HG03045 (cell line): Measurements from ENCODE around the gene CDRT4.
"Not testable (repeated sequence)": the region's sequence is repeated elsewhere in the genome, so short reads cannot be mapped to it uniquely, and the experiment has no call there.

Experiments
- ATAC-seq: cut with Tn5 transposase; IDR thresholded peaks from one replicate; pipeline ENCODE4 v1.9.1; 2021; ENCODE audit warnings: mild to moderate bottlenecking, moderate library complexity; ENCODE audit not compliant: unreplicated experiment

CDRT4 gene

DNA sequence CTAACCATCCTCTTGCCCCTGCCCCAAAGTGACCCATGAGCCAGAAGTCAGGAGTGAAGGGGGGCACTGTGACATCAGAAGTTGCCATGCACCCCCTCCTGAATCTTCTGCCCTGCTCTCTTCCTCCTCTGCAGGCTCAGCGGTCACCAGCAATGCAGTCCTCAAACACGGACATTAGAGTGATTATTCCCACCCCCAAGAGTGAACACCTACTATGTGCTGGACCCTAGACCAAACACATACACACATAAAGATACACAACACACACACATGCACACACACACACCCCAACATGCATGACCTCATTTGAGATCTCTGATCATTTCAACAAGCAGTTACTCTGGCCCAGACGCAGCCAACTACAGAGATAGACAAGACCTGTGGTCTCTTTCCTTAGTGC lies at the start of gene CDRT4:
CDRT4 (minus strand) TSS at position 30 of the 400 bp plus-strand sequence. CDS start 27,383 bp downstream, outside the sequence.
- no peak for ATAC-seq

DNA sequence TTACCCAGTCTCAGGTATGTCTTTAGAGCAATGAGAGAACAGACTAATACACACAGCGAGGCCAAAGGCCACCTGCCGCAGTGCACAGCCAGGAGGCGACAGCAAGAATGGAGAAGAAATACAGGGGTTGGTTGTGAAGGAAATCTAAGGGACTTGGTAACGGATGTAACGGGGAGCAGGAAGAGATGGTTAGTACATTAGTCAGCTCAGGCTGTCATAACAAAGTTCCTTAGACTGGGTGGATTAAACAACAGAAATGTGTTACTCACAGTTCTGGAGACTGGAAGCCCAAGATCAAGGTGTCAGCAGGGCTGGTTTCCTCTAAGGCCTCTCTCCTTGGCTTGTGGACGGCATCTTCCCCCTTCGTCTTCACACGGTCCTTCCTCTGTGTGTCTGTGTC lies 48.7 kb upstream of the CDRT4 start:
- ATAC-seq: no peak

DNA sequence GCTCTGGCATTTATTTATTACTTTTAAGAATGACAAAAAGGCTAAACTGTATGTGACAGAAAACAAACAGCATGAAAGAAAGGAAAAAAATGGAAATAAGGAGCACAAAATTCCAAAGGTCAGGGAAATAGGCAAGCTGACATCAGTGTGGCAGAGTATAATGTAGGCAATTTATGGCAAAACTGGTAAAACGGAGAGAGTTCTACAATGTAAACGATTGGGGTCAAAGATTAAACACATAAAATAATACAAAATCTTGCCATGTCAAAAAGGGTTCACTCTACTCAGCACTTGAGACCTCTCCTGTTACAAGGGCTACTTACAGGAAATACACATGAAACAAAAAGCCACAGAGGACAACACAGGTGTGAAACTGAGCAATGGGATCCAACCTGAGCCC lies 47.0 kb upstream of the CDRT4 start:
- ATAC-seq: no peak

DNA sequence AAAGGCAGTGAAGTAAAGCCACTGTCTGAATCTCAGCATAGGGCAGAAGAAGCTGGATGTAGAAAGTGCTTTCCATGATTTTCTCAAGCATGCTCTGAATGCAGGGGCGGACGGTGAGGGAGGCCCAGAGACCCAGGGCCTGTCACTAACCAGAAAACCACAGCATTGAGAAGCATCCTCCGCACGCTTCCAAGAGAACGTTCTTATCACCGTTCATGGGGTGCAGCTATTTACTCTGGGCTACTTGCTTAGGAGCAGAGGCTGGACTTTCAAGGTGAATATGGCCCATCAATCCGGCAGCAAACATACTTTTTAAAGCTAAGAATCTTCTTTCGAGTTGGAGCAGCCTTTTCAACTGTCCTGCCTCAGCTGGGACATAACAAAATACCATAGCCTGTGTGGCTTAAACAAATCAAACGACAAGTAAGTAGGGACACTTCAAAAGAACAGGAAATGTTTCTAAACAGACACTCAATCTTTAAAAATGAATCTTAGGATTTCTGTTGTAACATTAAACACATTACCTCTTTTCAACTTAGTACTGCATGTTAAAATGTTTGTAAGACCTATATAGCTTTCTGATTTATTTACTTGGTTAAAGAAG lies 46.5 kb upstream of the CDRT4 start:
- ATAC-seq: no peak

DNA sequence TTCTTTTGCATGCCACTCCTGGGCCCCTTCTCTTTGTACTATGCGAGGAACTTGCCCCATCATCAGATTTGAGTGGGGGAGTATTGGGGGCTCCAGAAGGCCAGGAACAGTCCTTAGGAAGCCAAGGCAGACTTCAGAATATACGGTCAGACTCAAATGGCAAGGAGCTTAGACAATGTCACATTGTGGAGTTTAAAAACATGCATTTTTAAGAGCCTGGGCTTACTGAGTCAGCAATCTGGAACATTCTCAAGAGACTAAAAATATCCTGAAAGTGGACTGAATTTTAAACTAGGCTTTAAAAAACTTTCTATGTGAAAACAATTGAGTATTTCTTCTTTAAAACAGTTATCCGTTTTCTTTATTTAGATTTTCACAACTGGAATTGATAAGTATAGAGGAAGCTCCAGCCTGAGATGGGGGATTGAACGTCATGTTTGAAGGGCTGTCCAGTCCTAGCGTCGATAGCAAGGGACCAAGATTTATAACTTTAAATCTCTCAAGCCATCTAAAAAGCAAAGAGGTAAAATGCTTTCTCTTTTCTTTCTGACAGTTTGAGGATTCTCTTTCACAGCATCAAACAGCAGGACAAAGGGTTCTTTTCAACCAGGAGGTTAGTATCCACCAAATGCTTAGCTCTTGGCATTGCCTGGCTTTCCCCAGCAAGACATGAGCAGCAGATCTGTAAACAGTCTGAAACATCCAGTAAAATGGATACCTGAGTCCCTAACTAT lies 45.8 kb upstream of the CDRT4 start:
- ATAC-seq: no peak

DNA sequence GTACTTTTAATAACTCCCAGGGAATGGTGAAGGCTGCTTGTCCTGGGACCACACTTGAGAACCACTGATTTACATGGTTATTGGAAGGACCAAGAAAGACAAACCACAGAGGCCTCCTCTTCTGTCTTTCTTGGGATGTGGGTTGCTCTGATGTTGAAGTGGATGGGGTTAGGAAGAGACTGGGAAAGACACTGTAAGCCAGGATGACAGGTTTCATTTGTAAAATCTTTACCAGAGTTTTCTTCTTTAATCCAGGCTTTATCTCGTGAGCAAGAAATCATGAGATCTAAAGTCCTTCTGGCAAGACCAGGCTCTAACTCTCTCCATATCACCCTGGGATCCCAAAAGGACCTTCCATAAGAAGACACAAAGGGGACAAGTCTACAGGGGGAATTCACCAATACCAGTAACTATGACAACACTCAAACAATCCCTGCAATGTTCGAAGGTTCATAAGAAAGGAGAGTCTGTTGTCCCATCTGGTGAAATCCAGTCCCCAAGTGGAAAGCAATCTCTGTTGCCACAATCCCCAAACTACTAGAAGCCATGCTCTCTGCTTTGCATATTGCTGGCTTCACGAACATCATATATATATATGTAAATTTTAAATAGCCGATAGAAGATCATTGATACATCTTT lies 44.8 kb upstream of the CDRT4 start:
- no peak for ATAC-seq

DNA sequence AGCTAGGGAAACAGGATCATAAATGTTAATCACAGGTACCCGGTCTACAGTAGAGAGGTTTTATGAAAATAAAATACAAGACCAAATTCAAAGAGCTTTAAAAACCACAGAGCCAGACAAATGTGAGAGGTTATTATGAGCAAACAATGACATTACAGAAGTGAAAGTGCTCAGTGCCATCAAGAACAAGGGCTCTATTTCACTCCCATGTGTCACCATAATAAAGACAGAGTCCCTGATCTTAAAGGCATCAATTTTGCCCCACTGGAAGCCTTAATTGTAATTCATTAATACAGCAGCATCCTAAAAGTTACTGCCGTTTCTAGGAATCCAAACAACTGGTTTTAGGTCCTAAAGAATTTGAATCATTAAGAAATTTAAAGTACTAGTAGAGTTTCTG lies 43.7 kb upstream of the CDRT4 start:
- ATAC-seq: no peak

DNA sequence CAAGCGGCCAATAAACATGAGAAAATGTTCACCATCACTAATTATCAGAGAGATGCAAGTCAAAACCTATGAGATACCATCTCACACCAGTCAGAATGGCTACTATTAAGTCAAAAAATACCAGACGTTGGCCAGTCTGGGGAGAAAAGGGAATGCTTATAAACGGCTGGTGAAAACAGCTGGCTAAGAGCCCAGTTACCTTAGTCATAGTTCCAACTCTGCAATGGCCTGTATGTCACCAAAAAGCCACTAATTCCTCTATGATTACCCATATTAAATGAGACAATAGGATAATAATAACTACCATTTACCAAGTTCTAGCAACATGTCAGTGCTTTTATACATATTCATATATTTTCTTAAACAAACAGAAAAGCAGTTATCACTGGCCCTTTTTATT lies 42.9 kb upstream of the CDRT4 start:
- no peak for ATAC-seq

DNA sequence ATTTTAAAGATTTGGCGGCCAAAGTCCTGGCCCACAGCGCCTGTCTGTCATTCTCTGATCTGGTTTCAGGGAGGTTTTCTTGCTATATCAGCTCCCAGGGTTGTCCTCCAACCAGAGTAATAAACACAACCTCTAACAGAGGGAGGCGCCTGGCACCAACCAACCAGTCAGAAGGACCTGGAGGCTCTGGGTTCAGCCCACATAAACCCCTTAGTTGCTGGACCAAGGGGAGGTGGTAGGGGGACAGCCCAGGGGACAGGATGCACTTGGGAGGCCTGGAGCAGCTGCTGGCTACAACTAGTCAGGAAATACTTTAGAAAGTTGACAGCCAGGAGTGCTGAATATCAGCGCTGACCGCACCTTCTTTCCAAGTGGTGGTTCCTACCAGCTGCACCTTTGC lies 41.7 kb upstream of the CDRT4 start:
- no peak for ATAC-seq

DNA sequence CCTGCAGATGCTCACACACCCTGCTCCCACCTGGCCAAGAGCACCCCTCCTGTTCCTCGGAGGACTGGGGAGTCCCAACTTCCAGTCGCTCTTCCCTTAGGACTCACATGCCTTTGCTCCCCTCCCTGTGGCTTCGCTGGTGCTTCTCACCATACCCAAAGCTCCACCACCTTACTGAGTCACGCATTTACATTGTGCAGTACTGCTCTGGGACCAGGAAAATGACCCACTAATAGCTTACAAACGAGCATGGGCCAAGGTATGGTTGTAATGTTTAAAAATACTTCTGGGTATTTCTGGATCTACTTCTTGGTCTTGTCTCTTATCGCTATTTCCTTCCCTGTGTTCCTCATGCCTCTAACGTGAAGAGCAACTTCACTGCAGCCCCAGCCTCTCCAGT lies 41.0 kb upstream of the CDRT4 start:
- no peak for ATAC-seq

DNA sequence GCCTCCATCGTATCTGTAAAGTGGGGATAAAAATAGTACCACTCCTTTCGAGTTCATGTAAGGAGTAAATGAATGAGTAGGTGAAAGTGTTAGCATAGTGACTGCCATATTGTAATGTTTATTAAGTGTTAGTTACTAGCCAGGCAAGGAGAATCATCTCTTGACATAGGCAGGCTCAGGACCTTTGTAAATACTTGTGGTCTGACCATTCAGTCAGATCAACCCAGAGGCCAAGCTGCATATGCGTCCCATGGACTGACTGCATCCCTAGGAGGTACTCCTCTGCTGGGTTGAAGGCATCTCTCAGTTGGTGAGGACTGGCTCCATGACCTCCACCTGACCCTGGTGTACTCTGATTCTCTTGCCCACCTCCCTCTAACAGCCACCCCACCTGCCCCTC lies 40.5 kb upstream of the CDRT4 start:
- no peak for ATAC-seq

DNA sequence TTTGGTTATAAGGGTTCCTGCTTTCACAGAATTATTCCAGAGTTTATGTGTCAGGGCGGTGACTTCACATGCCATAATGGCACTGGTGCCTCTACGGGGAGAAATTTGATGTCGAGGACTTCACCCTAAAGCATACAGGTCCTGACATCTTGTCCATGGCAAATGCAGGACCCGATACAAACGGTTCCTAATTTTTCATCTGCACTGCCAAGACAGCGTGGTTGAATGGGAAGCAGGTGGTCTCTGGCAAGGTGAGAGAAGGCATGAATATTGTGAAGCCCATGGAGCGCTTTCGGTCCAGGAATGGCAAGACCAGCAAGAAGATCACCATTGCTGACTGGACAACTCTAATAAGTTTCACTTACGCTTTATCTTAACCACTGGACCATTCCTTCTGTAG lies 39.6 kb upstream of the CDRT4 start:
- no peak for ATAC-seq

DNA sequence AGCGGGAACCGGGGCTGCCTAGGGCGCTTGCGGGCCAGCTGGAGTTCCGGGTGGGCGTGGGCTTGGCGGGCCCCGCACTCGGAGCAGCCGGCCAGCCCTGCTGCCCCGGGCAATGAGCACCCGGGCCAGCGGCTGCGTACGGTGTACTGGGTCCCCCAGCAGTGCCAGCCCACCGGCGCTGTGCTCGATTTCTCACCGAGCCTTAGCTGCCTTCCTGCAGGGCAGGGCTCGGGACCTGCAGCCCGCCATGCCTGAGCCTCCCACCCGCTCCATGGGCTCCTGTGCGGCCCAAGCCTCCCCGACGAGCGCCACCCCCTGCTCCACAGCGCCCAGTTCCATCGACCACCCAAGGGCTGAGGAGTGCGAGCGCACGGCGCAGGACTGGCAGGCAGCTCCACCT lies 38.3 kb upstream of the CDRT4 start:
- ATAC-seq: not testable (repeated sequence)

DNA sequence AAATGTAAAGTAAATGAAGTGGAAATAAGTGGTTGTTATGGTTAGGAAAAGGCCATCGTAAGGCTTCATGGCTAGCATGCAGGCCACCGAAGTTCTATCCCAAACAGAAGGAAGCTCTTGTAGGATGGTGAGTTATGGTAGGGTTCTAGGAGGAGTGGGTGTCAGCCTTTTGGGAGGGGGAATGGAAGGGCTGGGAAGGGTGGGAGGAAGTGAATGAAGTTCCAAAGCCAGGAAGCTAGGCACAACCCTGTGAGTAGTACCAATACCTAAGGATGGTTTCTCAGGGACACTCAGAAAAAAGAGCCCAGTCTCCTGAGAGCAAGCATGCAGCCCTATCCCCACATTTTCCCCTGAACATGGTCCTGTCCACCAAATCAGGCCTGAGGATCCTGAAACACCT lies 36.3 kb upstream of the CDRT4 start:
- no peak for ATAC-seq

DNA sequence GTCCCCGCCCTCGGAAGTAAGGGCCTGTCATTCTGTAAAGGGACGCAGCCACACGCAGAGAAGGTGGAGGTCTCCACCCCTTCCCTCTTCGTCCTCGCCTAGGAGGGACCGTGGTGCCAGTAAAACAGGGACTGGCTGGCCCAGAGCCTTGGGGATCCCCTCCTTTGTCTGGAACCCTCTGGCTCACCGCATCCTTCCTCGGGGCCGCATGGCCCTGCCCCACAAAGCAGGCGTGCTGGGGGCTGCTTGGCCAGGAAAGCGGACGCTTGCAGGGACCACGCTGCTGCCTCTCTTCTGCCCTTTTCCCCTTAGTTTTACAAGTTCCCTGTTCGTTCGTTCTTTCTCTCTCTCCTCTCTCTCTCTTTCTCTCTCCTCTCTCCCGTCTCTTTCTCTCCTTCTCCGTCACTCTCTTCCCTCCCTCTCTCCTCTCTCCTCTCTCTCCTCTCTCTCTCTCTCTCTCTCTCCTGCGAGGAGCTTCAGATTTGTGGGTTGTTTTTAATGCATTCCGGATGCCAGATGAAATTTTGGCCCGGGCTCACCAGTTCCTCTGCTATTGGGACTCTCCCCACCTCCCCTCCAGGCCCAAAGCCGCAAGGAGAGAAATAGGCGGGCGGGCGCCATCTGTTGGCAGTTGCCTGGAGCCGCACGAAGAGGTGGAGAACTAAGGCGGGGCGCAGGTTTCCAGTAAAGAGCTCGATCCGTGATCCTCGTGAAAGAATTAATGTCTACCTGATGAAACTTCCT lies 35.1 kb upstream of the CDRT4 start:
- ATAC-seq: peak; percentile 77

DNA sequence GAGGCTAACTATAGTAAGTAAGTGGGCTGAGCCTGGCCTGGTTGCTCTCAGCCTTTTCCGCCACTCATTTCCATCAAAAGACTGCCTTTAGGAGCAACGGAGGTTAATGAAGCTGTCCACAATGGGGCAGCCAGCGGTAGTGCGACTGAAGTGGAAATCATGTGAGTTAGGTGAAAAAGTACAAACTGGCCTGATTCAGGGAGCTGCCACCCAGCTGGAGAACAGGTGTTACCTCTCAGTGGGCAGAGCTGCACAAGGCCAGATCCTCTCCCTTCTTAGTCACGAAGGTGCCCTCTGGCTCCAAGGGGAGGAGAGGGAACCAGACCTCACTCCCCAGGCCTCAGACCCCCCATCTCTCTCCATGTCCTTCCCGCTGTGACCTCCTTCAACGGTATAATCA lies 34.4 kb upstream of the CDRT4 start:
- no peak for ATAC-seq

DNA sequence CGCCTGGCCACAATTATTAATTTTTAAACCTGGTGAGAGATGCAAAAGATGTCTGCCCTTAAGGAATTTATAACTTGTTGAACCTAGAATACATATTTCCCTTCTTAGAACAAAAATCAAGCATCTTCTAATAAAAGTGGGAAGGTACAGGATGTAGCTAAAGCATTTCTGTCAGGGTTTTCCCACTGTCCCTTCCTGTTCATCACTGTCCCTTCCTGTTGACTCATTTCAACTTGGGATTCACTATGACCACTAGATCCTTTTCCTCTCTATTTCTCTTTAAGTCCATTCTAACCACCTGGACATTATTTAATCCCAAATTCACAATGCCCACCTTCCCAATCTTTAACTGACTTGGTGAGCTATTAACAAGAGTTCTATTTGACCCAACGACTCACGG lies 33.9 kb upstream of the CDRT4 start:
- no peak for ATAC-seq

DNA sequence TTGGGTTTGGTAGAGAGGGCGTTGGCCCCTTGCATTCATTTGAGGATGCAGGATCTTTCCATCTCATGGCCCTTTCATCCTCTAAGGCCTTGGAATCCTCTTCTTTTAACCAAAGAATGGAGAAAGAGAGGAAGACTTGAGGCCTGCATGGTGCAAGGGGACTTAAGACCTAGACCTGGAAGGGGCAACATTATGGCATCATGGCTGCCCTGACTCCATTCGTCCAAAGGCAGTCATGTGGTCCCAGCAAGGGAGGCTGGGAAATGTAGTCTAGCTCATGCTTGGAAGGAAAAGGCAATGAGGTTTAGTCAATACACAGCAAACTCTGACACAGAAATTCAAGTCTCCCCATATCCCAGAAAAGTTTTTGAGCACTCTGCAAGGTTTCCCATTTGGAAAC lies 30.7 kb upstream of the CDRT4 start:
- no peak for ATAC-seq

DNA sequence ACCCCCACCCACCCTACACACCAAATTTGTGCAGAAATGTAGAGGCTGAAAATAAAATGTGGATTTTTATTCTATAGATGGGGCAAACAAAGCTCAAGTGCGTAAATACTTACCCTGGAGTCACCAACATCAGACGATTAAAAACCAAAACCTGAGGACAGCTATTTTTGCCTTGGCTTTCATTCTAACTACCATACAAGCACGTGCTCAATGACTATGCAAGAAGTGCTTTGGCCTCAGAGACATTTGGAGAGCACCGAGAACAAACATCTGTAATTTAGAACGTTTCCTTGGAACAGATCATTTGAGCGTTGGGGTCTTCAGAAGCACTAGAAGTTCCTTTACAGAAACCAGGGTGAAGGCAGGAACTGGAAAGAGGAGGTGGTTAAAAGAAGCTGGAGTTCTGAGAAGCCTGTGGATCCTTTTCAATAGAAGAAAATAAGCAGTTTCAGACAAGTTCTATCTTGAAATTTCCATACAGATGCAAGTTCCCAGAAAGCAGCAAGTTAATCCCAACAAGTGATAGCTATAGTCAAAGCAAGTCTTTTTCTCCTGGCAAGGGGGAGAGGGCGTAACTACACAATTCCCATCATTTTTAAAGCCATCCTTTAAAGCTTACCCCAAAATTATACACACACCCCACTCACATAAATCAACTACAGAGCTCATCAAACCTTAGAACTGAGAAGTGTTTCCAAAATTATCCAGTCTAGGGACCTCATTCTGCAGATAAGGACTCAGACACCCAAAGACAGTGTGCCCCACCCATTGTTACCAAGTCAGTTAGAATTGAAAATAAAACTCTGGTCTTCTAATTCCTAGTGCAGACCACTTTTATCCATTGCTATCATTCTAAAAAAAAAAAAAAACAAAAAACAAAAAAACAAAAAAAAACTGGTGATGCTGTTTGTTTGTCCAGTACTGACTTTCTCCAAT lies 29.6 kb upstream of the CDRT4 start:
- no peak for ATAC-seq

DNA sequence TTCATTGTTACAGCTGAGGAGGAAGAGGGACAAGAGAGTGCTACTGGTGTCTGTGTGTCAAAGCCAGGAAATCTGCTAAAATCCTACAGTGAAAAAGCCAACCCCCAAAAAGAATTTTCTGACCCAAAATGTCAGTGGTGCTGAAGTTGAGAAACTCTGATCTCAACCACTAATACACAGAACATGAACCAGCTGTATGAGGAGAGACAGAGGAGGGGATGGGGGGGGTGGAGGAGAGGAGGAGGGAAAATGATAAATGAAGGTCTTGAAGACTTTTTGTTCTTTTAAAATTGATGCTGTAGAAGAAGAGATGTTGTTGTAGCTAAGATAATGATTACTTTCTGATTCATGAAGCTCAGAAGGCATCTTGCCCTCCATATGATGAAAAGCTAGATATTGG lies 27.4 kb upstream of the CDRT4 start:
- no peak for ATAC-seq

DNA sequence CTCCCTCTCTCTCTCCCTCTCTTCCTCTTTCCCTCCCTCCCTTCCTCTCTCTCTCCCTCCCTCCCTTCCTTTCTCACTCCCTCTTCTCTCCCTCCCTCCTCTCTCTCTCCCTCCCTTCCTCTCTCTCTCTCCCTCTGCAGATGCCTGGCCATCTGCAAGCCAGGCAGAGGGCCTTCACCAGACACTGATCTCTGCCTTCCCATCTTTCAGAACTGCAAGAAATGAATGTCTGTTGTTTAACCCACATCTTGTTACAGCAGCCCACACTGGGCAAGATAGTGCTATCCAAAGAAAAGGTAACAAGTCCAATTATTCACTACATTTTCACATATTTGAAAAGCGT lies 26.2 kb upstream of the CDRT4 start:
- ATAC-seq: no peak
